TTC549 (cell line): ENCODE measurements around the gene ELP1.
"Not testable (repeated sequence)": the region's sequence is repeated elsewhere in the genome, so short reads cannot be mapped to it uniquely, and the experiment has no call there.

Experiments
- FAIRE-seq: peaks from 2 replicates; lab custom pipeline; 2012; peaks lifted over from hg19 to GRCh38; lab: Jason Lieb, UNC

ELP1 gene, protein sequence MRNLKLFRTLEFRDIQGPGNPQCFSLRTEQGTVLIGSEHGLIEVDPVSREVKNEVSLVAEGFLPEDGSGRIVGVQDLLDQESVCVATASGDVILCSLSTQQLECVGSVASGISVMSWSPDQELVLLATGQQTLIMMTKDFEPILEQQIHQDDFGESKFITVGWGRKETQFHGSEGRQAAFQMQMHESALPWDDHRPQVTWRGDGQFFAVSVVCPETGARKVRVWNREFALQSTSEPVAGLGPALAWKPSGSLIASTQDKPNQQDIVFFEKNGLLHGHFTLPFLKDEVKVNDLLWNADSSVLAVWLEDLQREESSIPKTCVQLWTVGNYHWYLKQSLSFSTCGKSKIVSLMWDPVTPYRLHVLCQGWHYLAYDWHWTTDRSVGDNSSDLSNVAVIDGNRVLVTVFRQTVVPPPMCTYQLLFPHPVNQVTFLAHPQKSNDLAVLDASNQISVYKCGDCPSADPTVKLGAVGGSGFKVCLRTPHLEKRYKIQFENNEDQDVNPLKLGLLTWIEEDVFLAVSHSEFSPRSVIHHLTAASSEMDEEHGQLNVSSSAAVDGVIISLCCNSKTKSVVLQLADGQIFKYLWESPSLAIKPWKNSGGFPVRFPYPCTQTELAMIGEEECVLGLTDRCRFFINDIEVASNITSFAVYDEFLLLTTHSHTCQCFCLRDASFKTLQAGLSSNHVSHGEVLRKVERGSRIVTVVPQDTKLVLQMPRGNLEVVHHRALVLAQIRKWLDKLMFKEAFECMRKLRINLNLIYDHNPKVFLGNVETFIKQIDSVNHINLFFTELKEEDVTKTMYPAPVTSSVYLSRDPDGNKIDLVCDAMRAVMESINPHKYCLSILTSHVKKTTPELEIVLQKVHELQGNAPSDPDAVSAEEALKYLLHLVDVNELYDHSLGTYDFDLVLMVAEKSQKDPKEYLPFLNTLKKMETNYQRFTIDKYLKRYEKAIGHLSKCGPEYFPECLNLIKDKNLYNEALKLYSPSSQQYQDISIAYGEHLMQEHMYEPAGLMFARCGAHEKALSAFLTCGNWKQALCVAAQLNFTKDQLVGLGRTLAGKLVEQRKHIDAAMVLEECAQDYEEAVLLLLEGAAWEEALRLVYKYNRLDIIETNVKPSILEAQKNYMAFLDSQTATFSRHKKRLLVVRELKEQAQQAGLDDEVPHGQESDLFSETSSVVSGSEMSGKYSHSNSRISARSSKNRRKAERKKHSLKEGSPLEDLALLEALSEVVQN (N-terminal part only)

DNA sequence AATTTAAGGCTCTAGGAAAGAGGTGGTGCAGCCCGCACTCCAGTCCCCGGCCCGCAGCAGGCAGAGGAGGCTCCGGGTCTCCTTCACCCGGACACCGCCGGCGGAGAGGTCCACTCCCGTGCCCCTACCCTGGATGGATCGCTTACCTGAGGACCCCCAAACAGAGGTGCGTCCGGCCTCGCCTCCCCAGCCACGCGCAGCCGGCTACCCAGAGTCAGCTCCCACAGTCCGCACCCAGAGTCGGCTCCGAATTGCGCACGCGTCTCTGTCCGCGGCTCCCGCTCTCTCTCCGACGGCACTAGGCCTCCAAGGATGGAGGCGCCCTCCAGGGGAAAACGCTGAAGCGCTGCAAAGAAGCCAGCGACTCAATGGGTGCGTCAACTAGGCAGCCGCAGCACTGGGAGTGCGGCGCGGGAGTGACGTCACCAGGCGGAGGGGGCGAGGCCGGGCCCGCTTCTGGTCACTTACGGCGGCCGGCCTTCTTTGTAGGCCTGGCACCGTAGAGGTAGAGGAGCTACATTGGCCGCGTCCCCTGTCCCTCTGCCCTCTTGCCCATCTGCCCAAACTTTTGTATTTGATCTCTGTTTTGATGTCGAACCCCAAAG is at the start of gene ELP1:
Gene ELP1 (minus strand): TSS at position 407 of the 605 bp plus-strand sequence. CDS start 2,978 bp downstream, outside the sequence.
- FAIRE-seq: no peak

DNA sequence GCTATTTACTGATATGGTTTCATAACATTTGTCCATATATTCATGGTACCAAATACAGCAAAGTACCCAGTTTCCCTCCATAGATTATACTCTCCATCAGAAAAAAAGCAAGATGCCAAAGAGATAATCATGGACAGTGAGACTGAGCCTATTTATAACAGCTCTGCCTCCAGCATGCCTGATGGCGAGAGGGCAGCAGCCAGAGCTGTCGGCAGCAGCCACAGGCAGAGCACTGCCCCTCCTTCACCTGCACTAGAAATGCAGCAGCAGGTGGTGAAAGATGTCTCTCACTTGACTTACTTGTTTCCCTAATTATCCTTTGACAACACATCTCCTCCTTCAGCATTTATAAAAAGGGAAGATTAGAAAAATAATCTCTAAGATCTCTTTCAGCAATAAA is 47.0 kb upstream of the ELP1 start:
- FAIRE-seq: no peak

DNA sequence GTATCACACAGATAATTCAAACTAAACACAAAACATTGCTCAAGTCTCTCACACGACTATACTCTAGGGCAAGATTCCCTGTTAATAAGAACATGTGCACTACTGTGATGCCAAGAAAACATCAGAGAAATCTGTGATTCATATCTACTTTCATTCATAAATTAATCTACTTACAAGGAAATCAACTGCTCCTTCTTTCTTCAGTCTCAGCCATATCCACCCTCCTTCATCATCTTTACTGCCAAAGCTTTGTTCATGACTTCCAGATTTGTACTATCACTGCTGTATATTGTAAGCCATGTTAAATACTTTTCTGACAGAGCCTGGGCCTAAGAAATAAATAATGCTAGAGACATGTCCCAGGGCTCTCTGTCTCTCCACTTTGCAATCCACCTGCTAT is 44.3 kb upstream of the ELP1 start:
- FAIRE-seq: no peak

DNA sequence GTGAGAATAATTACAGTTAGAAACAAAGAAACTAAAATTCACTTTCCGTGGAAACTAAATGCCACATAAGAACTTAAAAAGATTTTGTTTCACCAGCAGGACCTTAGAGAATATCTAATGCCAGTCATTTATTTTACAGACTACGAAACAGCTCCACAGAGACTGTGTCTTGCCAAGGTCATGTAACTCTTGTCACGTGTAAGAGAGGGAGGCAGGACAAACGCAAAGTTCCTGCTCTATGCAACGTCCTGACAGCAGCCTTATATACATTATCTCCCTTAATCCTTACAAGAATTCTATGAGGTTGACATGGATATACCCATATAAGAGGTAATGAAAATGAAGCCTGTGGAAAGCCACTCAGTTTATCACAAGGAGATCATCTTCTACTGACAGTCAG is 40.0 kb upstream of the ELP1 start:
- no peak for FAIRE-seq

DNA sequence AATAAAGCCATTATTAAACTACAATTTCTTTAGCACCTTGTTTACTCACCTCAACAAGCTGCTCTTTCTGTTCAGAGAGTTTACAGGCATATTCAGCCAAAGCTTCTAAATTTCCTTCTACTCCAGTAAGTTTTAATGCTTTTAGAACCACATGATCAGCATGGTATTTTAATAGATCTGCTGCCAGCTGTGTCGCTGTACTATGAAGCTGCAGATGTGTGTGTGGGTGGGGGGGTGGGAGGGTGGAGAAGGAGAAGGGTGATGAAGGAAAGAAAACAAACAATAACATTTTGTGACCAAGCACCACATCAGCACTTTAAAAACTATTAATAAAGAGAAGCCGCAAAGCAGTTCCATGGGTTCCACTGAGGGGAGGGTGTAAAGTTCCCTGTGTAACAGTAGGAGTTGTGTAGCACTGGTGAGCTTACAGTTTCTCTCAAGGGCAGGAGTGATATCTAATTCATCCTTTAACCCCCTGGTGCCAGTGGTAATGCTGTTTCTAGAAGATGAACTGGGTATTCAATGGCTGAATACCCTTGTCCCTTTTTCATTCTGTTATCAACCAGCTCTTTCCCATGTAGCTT is 38.8 kb upstream of the ELP1 start:
- FAIRE-seq: no peak

DNA sequence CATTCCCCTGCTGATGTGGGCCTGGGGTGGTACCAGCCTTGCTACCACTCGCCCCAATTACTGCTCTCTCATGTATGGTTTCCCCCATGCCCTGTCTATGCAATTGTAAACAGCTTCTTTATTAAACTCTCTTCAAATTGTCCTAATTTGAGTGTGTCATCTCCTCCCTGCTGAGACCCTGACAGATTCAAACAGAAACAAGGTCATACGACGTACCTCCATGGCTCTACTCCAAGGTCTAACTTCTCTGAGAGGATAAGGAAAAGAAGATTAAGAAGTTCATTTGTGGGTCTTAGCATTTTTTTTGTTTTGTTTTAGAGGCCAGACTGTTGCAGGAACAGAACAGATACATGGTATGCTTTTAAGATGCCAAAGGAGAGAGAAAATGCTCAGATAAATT is 38.3 kb upstream of the ELP1 start:
- FAIRE-seq: no peak

DNA sequence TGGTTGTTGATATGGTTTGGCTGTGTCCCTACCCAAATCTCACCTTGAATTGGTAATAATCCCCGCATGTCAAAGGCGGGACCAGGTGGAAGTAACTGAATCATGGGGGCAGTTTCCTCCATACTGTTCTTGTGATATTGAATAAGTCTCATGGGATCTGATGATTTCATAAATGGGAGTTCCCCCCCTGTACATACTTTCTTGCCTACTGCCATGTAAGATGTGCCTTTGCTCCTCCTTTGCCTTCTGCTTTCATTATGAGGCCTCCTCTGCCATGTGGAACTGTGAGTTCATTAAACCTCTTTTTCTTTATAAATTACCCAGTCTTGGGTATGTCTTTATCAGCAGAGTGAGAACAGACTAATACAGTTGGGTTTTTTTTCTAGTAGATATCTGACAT is 37.5 kb upstream of the ELP1 start:
- FAIRE-seq: not testable (repeated sequence)

DNA sequence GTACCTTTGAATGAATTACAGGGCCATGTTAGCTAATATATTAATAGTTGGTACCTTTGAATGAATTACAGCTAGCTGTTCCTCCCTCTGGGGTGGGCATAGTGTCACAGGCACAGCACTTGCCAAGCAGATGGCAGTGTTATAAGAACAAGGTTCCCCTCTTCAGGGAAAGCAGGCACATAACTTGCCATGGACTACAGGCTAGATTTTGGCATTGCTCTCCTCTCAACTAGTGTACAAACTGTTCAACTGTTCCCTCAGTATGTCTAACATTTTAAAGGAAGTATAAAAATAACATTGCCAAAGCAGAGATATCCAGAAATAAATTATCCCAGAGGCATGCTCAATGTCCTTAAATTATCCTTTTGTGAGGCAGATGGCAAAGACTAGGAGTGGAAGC is 34.0 kb upstream of the ELP1 start:
- no peak for FAIRE-seq

DNA sequence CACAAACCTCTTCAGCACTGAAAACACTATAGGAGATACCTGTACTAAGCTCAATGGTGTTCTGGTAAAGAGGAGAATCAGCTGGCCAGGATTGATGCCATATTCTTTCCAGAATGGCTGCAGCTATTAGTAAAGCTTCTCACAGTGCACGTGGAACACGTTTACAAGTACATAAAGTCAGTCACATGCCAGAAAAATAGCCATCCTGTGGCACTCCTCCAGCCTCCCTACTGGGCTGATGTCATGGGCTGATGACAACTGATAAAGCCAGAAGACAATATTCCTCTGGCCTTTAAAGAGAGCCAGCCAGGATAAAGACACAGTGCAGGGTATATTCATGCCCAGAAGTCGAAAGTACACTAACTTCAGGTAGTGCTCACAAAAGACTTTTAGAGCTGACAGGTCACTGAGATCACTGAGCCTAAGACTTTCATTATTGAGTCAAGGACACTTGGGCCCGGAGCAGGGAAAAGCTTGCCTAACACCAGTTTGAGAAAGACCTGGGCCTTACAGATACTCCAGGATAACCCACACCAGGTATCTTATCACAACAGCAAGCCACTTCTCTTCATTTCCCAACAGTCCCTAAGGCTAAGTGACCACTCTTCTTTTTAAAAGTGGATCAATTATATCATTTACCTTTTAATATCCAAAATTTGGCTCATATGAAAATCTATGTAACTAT is 29.7 kb upstream of the ELP1 start:
- FAIRE-seq: no peak

DNA sequence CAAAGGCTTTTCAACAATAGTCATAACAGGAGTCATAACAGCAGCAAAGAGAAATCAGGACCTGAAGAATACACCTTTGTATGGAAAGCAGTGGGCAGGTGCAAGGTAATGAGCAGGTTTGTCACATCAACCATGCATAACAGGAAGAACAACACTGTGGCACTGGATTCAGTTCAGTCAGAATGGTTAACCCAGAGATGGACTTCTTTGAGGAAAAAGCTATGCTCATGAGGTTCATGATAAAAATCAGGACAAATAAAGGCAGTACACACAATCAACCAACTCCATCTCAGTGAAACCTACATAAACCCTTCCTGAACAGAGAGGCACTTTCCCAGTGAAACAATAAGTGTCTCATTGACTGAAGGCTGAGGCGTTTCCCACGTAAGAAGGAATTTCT is 27.2 kb upstream of the ELP1 start:
- FAIRE-seq: no peak

DNA sequence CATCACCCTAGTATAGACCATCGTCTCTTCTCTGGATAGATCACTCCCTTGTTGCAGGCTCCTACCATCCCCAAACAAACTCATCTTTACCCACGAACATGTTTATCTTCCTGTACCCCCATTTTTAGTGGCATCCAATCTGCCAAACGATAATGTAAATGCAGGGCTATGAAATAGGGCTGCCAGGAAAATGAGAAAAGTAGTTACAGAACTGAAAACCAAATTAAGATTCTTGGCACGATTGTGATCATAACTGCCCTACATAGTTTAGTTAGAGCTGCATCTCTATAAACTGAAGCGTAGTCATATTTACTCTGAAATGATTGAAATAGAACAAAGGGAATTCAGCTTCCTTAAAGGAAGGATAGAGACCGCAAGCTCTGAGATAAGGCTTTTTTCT is 26.4 kb upstream of the ELP1 start:
- FAIRE-seq: no peak

DNA sequence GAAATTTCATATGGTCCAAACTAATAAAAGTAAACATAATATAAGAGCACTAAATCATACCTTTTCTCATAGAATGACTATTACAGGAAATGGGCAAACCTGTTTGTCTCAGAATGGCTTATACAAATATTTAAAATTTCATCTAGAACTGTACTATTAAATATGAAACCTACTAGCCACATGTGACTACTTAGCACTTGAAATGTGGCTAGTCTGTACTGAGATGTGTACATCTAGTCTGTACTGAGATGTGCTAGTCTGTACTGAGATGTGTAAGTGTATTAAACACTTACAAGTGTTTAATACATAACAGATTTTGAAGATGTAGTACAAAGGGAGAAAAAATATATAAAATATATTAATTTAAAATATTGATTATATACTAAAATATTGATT is 22.7 kb upstream of the ELP1 start:
- FAIRE-seq: no peak

DNA sequence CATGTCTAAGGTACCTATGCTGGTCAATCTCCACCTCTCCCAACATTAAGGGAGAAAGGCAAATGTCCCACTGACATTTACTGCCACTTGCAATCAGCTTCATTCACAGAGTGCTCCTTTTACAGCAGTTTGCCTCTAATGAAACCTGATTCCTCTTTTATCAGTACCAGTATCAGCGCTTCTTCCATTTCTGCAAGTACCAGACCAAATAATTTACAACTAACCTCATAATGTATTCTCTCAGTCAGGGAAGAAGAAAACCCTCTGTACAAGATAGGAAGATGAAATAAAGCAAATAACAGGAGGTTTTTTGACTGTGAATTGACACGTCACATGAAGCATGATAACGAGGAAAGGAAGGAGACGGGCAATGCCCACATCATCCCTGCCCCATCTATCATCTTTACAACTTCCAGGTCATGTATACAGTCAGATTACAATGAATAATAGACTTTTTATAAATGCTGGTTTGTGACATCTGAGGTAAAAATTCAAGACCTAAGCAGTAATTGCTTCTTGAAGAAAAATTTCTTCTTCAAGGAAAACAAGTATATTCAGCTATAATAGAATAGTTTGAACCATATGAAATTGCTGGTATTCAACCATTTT is 22.2 kb upstream of the ELP1 start:
- no peak for FAIRE-seq

DNA sequence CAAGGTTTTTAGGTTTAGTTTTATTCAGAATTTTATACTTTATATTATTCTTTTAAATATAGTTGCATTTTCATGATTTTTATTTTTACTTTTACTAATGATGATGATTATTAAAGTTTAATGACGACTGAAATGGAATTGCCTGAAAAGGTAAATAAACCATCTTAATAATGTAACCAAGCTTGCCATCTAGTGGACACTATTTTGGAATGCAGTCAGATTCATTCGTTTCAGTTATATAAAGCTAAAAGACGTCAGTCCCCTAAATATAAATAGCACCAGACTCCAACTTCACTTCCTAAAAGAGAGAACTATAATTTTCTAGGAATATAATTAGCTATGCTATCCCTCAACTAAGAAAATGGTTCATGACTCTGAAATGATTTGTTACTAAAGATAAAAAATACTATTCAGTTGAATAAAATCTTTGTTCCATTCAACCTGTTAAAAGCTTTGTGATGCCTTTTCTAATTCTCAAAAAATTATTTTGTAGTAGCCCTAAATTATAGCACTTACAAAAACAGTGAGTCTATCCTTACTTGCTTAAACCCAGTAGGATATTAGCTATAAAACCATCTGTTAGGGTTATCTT is 20.2 kb upstream of the ELP1 start:
- peak; percentile 87 for FAIRE-seq

DNA sequence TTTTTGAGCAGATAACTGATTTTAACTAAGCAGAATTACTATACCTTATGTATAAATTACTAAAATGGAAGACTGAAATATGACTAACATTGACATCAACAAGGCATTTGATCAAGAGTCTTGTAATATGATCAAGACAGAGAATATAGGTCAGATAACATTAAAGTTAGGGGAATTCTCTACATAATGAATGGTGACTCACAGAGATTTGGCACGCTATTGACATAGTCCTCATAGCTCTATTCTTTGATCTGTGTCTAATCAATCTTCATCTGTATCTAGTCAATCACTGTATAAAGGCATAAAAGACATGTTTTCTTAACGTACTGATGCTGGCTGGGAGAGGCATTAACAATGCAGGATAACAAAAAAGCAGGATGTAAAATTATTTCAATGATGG is 17.7 kb upstream of the ELP1 start:
- FAIRE-seq: no peak

DNA sequence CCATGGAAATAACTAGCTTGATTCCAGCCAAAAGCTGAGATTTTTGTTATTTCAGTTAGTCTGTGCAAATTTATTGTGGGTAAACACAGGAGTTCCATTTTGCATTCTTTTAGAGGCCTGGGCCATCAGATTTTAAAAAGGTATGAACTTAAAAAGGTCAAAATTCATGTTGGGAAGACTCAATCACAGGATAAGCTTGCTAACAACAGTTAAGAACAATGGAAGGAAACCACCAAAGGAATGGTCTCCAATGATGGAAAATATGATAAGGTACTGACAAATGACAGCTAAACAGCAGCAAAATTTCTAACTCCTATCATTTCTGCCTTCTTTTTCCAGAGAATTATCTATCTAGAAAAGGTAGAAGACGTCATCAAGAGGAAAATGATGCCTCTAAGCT is 16.2 kb upstream of the ELP1 start:
- FAIRE-seq: no peak

DNA sequence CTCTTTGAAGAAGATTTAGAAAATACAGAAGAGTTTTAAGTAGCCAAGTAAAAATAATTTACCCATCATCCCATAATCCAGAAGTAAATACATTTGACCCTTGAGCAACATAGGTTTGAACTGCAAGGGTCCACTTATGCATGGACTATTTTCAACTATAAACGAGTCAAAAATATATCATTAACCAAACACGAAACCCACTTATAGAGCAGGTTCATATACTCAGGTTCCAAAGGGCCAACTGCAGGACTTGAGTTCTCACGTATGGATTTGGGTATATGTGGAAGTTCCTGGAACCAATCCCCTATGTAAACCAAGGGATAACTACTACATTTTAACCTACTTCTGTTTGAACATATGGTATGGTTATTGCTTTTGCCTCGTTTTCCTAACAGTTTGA is 6.1 kb upstream of the ELP1 start:
- FAIRE-seq: no peak

DNA sequence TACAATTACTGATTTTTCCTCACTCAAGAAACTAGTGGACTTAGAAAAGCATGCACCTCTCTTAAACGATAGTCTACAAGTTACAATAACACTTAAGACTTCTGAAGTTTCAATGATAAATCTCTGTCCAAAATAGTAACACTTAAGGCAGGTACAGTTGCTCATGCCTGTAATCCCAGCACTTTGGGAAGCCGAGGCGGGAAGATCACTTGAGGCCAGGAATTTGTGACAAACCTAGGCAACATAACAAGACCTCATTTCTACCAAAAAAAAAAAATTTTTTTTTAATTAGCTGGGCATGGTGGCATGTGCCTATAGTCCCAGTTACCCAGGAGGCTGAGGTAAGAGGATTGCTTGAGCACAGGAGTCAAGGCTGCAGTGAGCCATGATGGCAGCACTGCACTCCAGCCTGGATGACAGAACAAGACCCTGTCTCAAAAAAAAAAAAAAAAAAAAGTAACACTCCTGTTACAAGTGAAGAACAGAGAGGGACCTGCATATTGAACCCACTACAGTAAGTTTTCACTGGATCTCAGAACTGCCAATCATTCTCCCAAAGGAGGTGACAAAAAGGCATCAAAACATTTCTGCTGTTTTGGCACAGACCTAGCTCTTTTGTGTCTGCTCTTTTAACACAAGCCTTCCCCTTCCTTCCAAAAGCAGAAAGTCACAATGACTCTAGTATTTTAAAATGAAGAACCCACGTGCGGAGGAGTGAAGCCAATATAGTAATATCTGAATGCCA is 3.8 kb upstream of the ELP1 start:
- no peak for FAIRE-seq

DNA sequence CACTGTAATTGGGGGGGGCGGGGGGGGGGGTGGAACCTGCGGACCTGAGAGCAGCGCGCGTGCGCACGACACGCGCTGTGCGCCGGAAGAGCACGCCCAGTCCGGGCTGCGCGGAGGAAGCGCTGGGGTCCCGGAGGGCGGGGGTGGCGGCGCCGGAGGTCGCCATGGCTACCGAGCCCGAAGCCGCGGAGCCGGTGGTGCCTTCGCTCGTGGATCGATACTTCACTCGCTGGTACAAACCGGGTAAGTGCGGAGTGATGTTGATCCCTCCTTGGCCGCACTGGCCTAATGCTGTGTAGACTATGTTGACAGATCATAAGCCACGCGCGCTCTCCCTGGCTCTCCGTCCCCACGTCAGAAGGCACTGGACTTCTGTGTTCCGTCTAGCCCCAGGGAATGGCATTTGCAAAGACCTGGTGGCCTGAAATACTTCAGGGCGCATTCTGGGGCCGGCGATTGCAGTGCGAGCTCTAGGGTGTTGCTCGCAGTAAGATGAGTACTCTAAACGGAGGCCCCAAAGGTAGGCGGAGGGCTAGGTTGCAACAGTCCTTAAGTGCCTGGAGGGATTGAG is 484 bp upstream of the ELP1 start, which contains the start of gene ABITRAM:
Gene ABITRAM (plus strand): TSS at position 78 of the 571 bp plus-strand sequence. CDS start 87 bp downstream, at position 165.
- FAIRE-seq: no peak
